Epithelial cell of proximal tubule (primary cell): ENCODE data around the gene MINDY4. TPM values are rescaled to one million over a fixed set of nuclear protein-coding genes. Genes with fewer than 3 reads are reported as not detected.

ENCODE experiments used
- DNase-seq: peaks from one replicate; pipeline ENCODE4 v3.0.0-alpha.2; 2011; ENCODE audit warnings: low read depth
- H3K4me3 ChIP-seq: 2 replicates; pipeline ENCODE4 v1.5.1; 2011; ENCODE audit warnings: low read depth, mild to moderate bottlenecking, low read length
- total RNA-seq: library from RNA; depleted of rRNA; stranded (reverse); fragments of >200 nt; gene quantifications from 2 replicates; pipeline ENCODE4 v1.2.3, GENCODE V29; 2015
- TF ChIP-seq, protein P1 (sequence below): conservative IDR thresholded peaks from 2 replicates; pipeline ENCODE4 v1.5.1; 2012; ENCODE audit warnings: low read depth, mild to moderate bottlenecking, low read length

The MINDY4 gene
- total RNA-seq, 1 donor from 2014 or later = 5.2 TPM

DNA sequence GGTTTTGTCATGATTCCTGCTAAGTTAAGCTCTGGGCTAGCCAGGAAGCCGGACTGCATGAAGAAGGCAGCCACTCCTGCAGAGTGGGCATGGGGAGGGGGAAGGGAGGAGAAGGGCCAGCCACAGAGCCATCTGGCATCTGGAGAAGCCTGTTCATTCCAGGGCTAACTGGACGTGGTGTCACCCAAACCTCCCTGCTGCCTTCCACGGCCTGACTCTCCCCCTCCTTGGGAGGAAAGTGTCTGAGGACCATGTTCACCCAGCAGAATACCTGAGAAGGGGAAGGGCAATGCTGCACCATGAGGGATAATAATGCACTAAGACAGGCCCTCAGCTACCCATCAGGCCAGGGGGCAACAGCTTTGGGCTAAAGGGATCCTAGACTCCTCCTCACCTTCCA is 155.8 kb downstream of the MINDY4 start:
- DNase-seq = no peak
- H3K4me3 ChIP-seq = no peak overlapping the region
- TF ChIP-seq, protein P1, sequence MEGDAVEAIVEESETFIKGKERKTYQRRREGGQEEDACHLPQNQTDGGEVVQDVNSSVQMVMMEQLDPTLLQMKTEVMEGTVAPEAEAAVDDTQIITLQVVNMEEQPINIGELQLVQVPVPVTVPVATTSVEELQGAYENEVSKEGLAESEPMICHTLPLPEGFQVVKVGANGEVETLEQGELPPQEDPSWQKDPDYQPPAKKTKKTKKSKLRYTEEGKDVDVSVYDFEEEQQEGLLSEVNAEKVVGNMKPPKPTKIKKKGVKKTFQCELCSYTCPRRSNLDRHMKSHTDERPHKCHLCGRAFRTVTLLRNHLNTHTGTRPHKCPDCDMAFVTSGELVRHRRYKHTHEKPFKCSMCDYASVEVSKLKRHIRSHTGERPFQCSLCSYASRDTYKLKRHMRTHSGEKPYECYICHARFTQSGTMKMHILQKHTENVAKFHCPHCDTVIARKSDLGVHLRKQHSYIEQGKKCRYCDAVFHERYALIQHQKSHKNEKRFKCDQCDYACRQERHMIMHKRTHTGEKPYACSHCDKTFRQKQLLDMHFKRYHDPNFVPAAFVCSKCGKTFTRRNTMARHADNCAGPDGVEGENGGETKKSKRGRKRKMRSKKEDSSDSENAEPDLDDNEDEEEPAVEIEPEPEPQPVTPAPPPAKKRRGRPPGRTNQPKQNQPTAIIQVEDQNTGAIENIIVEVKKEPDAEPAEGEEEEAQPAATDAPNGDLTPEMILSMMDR = no peak

DNA sequence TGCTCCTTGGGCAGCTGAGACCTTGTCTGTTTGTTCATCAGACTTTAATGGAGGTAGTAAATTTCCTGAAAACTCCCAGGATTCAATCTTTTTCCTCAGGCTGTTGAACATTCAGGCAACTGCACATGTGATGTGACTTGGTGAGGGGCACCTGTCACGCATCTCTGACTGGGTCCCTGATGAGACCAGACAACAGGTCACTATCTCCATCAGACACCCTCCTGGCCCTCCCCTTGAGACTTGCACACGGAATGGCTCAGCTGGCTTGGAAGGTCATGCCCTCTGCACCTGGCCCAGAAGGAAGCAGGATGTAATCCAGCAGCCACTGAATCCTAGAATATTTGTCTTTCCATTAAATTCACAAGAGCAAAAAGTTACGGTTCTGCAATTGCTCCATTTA is 156.3 kb downstream of the MINDY4 start:
- no peak overlapping the region for H3K4me3 ChIP-seq
- TF ChIP-seq, protein P1 = no peak
- no peak for DNase-seq

DNA sequence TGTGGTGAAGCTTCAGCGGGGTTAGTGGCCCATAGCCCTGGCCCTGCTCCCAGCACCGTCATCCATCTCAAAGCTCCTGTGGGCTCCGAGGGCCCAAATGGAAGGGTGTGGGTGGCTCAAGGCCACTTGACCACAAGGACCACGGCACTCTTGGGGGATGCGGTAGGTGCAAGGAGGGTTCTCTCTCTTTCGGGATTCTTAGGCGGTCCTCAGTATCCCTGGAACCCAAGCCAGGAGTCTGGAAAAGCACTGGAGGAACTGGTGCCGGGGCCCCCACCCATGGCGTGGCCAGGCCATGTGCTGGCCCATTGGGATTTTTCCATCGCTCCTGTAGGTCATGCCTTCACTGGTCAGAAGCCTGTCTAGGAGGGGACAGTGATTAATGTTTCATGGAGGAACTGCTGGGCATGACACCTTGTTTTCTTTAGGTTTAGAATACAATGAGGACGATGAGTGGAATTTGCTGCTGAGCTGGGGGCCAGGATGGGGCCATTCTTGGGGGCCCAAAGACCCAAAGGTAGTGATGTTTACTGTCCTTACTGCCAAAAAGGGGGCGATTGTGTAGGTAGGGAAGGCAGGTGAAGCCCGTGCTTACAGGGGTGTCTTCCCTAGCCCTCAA is 157.1 kb downstream of the MINDY4 start:
- no peak overlapping the region for H3K4me3 ChIP-seq
- DNase-seq = no peak
- TF ChIP-seq, protein P1 = no peak

DNA sequence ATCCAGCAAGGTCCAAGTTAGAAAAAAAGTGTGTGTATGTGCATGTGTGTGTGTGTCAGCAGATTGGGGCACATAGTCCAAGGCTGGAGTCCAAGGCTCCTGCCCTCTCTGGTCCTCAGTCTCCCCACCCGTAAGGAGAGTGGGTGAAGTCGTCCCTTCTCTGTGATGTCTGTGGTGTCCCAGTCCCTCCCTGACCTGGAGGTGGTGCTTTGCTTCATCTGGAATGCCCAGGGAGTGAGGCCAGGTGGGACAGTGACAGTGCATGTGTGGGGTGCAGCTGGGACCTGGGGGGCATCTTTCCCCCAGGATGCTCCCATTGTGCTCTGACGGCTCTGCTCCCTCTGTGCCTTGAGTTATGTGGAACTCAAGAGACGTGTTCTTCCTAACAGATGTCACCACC is 158.5 kb downstream of the MINDY4 start:
- H3K4me3 ChIP-seq = no peak overlapping the region
- DNase-seq = no peak
- TF ChIP-seq, protein P1 = no peak

DNA sequence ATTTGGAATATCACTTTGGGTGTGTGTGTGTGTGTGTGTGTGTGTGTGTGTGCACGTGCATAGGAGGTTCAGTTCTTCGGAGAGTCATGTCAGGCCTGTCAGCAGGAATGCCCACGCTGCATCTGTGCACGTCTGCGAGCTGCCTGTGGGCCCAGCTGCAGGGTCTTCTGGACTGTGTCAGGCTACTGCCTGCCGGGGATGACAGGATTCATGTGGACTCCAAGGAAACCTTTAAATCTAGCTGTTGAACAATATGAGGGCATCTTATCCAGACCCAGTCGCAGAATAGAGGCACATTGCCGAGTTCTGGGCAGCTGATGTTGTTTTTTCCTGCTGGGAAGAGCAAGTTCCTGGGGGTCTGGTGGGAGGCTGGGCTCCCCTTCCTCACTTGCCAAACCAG is 159.4 kb downstream of the MINDY4 start:
- TF ChIP-seq, protein P1 = no peak
- no peak overlapping the region for H3K4me3 ChIP-seq
- DNase-seq = no peak

DNA sequence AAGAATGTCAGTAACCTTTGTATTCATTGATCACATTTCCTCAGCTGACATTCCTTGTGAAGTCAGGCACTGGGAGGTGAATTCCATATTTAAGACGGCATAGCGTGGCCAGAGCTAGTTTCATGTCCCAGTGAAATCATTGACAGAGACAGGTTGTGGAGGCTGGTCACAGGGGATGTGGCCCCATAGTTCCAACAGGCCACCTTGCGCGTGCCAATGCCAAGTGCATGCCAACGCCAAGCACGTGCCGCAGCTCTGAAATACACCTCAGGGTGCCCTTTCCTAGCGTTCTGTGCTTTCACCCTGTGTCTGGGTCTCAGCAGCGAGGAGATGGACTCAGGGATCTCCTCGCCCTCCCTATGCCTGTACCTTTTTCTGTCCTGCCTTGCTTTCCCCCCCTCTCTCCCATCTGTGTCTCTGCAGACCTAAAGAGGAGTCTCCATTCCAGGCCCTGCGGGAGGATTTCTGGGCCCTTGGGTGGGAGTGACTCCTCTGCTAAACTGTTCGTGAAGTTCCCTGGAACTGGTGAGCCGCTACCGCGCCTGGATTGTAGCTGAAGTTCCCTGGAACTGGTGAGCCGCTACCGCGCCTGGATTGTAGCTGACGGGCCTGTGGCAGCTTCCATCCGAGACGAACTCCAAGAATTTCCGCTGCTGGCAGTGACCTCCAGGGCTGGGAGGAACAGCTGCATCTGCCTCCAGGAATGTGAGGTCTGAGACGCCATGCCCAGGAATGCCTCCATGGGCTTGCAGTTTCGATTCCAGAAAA is 160.1 kb downstream of the MINDY4 start:
- peak; percentile 71 for DNase-seq
- H3K4me3 ChIP-seq = peak overlapping the region; percentile 19
- TF ChIP-seq, protein P1 = no peak
